ENCODE results near the gene RNF121. TPM values are rescaled to one million over a fixed set of nuclear protein-coding genes. Genes with fewer than 3 reads are reported as not detected.

RNF121 gene
- total RNA-seq, 1 donor from 2014 or later, result 19.6 TPM

GRCh38 chr11:72005347-72006260 lies 76.8 kb downstream of the RNF121 start:
- DNase-seq (ENCODE audit: low read depth in 2 of 2), result peak in 1 of 2 donors; percentile 41

GRCh38 chr11:72006309-72007088 lies 77.7 kb downstream of the RNF121 start:
- DNase-seq (ENCODE audit: low read depth in 2 of 2), result no peak

DNA sequence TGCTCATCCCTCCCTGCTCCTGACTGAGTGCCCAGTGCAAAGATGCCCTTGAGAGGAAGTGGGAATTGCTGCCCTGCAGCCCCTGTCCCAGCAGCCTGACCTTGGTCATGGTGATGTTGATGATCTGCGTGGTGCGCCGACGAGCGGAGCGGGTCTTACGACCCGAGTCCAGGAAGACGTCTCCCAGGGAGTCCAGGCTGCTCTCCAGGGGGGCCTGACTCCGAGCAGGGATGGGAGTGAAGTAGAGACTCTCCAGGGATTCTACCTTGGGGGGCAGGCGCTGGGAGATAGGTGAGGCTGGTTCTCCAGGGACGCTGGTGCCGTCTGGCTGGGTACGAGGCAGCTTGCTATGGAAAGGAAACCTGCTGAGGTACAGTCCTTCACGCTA lies 78.2 kb downstream of the RNF121 start:
- DNase-seq (ENCODE audit: low read depth in 2 of 2), result no peak

GRCh38 chr11:72007587-72007986 lies 78.7 kb downstream of the RNF121 start:
- no peak for DNase-seq (ENCODE audit: low read depth in 2 of 2)

- no peak for DNase-seq (ENCODE audit: low read depth in 2 of 2)
Observed at GRCh38 chr11:72008728-72009127, 79.9 kb downstream of the RNF121 start.

DNA sequence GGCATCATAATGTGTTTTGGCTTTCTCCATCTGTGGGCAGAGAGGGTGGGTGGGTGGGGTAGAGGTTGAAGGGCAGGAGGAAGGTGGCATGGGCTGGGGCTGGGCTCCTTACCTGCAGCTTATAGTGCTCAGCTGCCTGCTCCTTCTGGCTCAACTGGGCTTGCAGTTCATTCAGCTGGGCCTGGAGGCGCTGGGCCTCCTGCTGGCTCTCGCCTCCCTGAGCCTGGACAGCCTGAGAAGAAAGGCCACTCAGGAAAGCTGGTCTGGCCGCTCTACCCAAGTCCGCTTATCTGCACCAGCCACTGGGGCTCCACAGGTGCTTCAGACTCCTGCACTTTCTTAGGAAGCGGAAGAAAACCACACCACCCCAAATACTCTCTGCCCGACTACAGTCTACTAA lies 80.3 kb downstream of the RNF121 start:
- DNase-seq (ENCODE audit: low read depth in 2 of 2), result no peak

GRCh38 chr11:72010529-72011233 lies 81.8 kb downstream of the RNF121 start:
- DNase-seq (ENCODE audit: low read depth in 2 of 2), result no peak

DNA sequence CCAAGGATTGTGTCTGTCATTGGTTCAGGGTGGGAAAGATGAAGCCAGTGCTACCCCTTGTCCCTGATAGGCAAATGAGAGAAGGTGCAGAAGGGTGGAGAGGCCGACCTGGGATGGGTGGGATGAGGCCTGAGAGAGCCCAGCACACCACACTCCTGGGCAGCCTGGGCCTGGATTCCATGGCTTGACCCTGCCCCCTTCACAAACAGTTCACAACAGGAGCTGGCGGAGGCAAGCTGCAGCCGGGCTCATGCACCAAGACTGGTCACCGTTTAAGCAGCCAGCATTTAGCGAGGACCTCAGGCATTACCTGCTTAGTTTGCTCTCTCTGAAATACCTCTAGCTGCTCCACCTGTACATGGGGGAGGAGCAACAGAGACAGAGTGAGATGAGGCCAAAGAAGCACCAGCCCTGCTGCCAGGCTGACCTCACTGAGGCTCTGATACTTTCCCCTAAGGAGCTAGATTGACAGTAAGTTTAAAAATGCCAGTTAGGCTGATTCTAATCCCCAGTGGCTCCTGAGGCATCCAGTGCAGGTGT lies 83.3 kb downstream of the RNF121 start:
- DNase-seq (ENCODE audit: low read depth in 2 of 2), result no peak

DNA sequence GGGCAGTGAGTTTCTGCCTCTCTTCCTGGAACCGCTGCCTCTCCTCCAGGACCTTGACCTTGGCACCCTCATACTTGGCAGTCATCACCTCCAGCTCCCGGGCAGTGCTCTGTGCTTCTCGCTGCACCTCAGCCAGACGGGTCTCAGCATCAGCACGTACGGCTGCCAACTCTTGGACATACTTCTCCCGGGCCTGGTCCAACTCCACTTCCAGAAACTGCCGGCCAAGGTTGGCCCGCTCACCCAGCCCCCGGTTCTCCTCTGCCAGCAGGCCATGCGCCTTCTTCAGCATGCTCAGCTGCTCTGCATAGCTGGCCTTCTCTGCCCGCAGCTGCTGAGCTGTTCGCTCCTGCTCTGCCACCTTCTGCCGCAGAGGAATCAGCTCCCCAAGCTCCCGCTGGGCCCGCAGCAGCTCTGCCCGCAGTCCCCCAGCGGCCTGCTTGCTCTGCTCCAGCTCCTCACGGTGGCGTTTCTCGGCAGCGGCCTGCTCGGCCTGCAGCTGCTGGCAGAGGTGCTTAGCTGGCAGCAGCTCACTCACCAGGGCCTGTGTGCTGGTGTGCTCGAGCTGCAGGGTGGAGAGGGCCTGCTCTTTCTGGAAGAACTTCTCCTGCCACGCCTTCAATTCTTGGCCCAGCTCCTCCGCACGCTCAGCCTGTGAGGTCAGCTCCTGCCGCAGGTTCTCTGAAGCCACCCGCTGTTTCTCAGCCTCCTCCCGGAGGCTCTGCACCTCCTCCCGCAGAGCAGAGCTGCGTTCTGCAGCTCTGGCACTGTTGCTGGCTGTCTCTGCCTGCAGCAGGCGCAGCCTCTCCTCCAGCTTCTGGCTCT lies 84.3 kb downstream of the RNF121 start:
- DNase-seq (ENCODE audit: low read depth in 2 of 2), result no peak

DNA sequence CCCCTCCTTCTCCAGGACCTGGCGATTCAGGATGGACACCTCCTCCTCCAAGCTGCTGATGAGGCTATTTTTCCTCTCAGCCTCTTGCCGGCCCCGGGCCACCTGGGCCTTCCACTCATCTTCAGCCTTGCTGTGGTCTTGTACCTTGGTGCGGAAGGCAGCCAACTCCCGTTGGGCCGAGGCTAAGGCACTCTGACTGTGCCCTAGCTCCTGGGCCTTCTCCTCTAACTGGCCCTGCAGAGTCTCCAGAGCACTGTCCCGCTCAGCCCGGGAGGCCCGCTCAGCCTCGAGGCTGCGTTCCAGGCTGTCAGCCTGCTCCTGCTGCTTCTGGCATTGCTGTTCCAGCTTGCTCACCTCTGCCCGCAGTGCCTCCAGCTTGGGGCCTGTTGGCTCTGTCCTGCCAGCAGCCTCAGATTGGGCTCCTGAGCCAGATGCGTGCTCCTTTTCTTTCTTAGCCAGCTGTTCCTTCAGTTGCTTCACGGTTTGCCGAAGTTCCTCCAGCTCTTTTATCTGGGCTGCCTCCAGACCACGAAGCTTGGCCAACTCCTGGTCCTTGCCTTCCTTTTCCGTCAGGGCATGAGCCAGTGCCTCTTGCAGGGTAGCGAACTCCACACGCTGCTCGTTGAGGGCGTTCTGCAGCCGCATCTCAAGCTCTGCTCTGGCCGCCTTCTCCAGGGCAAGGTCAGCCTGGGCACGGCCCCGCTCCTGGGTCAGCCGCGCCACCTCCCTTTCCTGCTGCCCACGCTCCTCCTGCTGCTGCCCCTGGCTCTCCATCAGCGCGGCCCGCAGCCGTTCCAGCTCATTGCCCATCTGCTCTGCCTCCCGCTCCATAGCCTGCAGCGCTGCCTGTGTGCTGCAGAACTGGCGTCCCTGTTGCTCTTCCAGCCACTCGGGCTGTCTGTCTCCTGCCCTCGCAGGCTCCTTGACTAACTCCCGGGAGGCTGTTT lies 85.2 kb downstream of the RNF121 start:
- DNase-seq (ENCODE audit: low read depth in 2 of 2), result no peak

DNA sequence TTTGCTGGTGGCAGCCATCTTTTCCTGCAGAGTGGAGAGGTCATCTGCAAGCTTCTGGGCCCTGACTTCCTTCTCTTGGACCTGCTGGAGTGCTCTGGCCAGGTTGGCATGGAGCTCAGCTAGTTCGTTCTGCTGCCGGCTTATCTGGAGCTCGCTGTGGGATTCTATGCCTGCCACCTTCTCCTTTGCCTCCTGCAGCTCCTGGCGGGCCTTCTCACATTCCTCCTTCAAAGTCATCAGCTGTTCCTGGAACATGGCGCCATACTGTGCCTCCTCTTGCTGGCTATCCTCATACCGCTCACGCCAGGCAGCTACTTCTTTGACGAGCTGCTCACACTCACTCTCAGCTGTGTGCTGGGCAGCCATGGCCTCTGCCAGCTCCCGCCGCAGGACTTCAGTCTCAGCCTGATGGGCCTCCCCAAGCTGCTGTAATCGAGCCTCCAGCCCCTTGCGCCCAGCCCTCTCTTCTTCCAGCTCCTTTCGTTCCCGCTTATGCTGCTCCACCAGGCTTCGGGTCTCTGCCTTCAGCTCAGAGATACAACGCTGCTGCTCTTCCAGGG lies 86.0 kb downstream of the RNF121 start:
- DNase-seq (ENCODE audit: low read depth in 2 of 2), result no peak

- peak in 1 of 2 donors; percentile 25 for DNase-seq (ENCODE audit: low read depth in 2 of 2)
Observed at GRCh38 chr11:72015511-72016061, 86.7 kb downstream of the RNF121 start.

- DNase-seq (ENCODE audit: low read depth in 2 of 2), result no peak
Observed at GRCh38 chr11:72018171-72018570, 89.3 kb downstream of the RNF121 start.

- no peak for DNase-seq (ENCODE audit: low read depth in 2 of 2)
Observed at GRCh38 chr11:72023335-72023734, 94.5 kb downstream of the RNF121 start.

DNA sequence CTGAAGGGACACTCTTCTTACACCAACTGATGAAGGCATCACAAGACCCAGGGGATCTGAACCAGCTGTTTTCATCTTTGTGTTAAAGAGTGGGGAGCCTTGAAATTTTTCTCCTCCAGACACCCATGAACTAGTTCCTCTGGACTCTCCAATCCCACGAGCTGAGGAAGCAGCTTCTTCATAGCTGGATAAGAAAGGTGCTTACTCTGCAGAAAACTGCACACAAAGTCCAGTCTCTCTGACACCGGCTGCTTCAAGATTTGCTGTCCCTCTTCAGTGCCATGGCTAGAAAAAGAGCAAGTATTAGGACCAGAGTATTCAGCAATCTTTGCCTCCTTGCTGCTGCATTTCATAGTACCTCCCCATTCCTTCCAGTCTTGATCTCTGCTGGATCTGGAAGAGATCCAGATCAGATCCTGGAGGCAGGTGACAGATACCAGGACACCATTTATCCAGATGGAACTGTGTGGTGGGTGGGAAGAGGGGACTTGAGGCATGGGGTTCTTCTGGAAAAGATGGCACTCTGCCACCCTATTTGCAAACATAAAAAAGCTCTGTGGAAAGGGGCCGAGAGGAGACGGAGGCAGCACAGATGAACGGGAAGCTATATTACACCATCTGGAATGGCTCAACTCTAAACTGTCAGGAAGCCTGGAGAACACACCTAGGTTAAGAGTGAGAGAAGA lies 95.4 kb downstream of the RNF121 start:
- DNase-seq (ENCODE audit: low read depth in 2 of 2), result no peak

GRCh38 chr11:72026090-72026489 lies 97.2 kb downstream of the RNF121 start:
- DNase-seq (ENCODE audit: low read depth in 2 of 2), result no peak

DNA sequence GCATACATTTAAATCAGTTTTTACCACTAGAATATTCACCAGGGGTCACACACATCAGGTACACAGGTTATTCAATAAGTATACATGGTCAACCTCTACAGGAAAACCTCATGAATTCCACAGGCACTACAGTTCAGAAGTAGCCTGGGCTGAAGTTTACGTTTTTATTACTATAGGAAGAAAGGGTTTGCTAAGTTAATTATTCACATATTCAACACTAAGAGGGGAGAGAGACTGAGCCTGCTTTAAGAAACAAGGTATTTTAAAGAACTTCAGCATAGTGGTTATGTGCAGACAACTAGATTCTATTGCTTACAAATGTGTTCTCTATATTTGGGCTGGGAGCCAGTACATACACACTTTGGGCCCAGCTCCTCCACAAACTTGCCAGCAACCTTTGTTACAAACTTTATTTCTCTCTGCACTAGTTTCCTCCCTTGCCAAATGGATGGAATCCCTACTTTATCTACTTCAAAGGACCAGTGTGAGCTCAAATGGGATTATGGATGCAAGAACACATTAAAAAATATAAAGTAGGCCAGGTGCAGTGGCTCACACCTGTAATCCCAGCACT lies 101.7 kb downstream of the RNF121 start:
- no peak for DNase-seq (ENCODE audit: low read depth in 2 of 2)

DNA sequence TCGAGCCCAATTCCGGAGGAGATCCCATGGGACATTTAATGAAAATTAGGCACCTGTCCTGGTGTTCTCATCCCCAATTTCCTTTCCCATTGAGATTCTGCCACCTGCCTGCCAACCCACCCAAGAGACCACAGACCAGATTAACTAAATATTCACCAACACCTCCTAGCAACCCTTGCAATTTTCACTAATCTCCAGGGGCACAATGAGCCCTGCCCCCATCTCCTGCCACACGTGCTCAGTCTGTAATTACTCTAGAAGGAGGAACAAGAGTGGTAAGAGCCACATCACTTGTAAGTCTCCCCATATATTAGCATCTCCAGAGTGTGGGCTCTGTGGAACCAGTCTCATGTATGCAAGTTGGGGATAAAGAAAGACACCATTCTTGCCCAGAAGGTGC lies 107.8 kb downstream of the RNF121 start:
- DNase-seq (ENCODE audit: low read depth in 2 of 2), result no peak

Measured in dermis microvascular lymphatic vessel endothelial cell (primary cell).